Activated CD4-positive, alpha-beta T cell treated with anti-CD3 and anti-CD28 coated beads for 36 hours (primary cell): ENCODE data around the gene RHBG. TPM values are rescaled to one million over a fixed set of nuclear protein-coding genes. Genes with fewer than 3 reads are reported as not detected.

Experiments
- ATAC-seq: fragments of 200-7000 bp; cut with Tn5 transposase; one replicate; pipeline ENCODE4 v1.10.0; 2021; ENCODE audit warnings: mild to moderate bottlenecking, moderate library complexity
- CTCF ChIA-PET: fragments of 350-600 bp; sonication (Branson Sonifier 250); formaldehyde crosslinking; loops from one replicate; lab custom pipeline; 2021; ENCODE audit warnings: antibody characterized with exemption; lab: Charles Lee
- POLR2A ChIA-PET: fragments of 350-600 bp; sonication (Branson Sonifier 250); formaldehyde crosslinking; loops from one replicate; lab custom pipeline; 2021; ENCODE audit warnings: antibody characterized with exemption, inconsistent platforms; lab: Charles Lee
- DNase-seq: peaks from one replicate; pipeline ENCODE4 v3.0.0-alpha.2; 2020
- H3K27ac Mint-ChIP-seq: one replicate; pipeline ENCODE4 v1.8.0; 2021; ENCODE audit warnings: mixed read lengths
- H3K27me3 Mint-ChIP-seq: one replicate; pipeline ENCODE4 v1.8.0; 2021; ENCODE audit warnings: mixed read lengths
- H3K36me3 Mint-ChIP-seq: one replicate; pipeline ENCODE4 v1.8.0; 2021; ENCODE audit warnings: low read depth, mixed read lengths
- H3K4me1 Mint-ChIP-seq: one replicate; pipeline ENCODE4 v1.8.0; 2021; ENCODE audit warnings: mixed read lengths
- H3K4me3 Mint-ChIP-seq: one replicate; pipeline ENCODE4 v1.8.0; 2021; ENCODE audit warnings: mild to moderate bottlenecking, moderate library complexity, mixed read lengths
- H3K9me3 Mint-ChIP-seq: one replicate; pipeline ENCODE4 v1.8.0; 2021; ENCODE audit warnings: low read depth, mixed read lengths
- intact Hi-C, 2 experiments: fragments of 100-400 bp; cut with DNase I in 1 of 2; cut with micrococcal nuclease in 1 of 2; formaldehyde crosslinking; loops; one replicate each; pipeline versions ENCODE4 v1.14.2 to v1.15.1; 2022 to 2024; cut with DNase I, micrococcal nuclease
- total RNA-seq, 2 experiments: library from RNA; stranded (reverse); gene quantifications; one replicate each; pipeline ENCODE4 v1.2.3, GENCODE V29; 2021

RHBG gene
- total RNA-seq, 2 experiments from 2014 or later: not detected

GRCh38 chr1:156424806-156425432 lies 55.9 kb downstream of the RHBG start:
- intact Hi-C loops: no loop called here
- no peaks in the 10 kb centered on the region for H3K36me3 Mint-ChIP-seq
- no peak overlapping the region for H3K27ac Mint-ChIP-seq
- no peak for ATAC-seq
- peaks cover 16% of the 10 kb centered on the region for H3K4me1 Mint-ChIP-seq
- CTCF ChIA-PET: interaction anchor here (0.7 to 4.6 kb wide), 2 partner anchors 17 to 39 kb away, joined by 5 to 28 read pairs; no protein-coding TSS in a partner anchor
- DNase-seq: no peak
- H3K27me3 Mint-ChIP-seq: peaks cover 82% of the 10 kb centered on the region
- H3K9me3 Mint-ChIP-seq: no peaks in the 10 kb centered on the region
- POLR2A ChIA-PET: no interaction called here
- no peak overlapping the region for H3K4me3 Mint-ChIP-seq

GRCh38 chr1:156425943-156426342 lies 56.9 kb downstream of the RHBG start:
- Mint-ChIP-seq H3K27me3 (peaks cover 81% of the 10 kb centered on the region), H3K4me3 (no peak overlapping the region), H3K36me3 (no peaks in the 10 kb centered on the region), H3K27ac (no peak overlapping the region), H3K4me1 (peaks cover 8% of the 10 kb centered on the region), H3K9me3 (no peaks in the 10 kb centered on the region)
- intact Hi-C loops: no loop called here
- DNase-seq: no peak
- CTCF ChIA-PET: interaction anchor here (0.6 to 4.6 kb wide), 2 partner anchors 40 to 57 kb away, joined by 3 to 28 read pairs; no protein-coding TSS in a partner anchor
- POLR2A ChIA-PET: no interaction called here
- ATAC-seq: no peak

GRCh38 chr1:156427957-156428356 lies 58.9 kb downstream of the RHBG start:
- Mint-ChIP-seq H3K27ac (no peak overlapping the region), H3K9me3 (no peaks in the 10 kb centered on the region), H3K4me3 (no peak overlapping the region), H3K27me3 (peaks cover 85% of the 10 kb centered on the region), H3K36me3 (no peaks in the 10 kb centered on the region), H3K4me1 (peaks cover 3% of the 10 kb centered on the region)
- ChIA-PET POLR2A (no interaction called here), CTCF (interaction anchor here (0.8 to 1.8 kb wide), 4 partner anchors 8 to 180 kb away, joined by 3 to 12 read pairs (median 4); no protein-coding TSS in a partner anchor)
- ATAC-seq (no peak), DNase-seq (no peak)
- intact Hi-C loops: no loop called here

DNA sequence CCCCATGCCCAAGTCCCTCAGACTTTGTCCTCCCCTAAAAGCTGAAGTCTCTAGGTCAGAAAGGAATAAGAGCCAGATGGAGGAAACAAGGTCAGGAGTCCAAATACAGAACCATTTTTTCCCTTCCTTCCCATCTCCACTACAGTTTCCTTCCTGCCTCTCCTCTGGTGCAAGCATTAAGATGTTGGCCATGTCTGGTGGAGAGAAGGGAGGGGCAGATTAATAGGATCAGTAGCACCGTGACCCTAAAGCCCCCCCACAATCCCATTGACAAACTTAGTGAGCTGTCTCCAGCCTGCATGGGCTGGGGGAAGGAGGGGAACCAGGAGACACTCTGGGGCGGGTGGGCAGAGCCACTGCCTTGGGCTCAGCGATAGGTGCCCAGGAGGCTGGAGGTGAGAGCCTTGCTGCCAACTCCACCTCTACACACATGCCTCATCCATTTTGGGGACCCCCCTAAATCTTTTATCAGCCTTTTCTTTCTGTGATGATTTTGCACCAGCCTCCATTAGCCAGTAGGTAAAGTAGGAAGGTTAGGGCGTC lies 59.8 kb downstream of the RHBG start:
- Mint-ChIP-seq H3K27ac (no peak overlapping the region), H3K36me3 (no peaks in the 10 kb centered on the region), H3K27me3 (peaks cover 85% of the 10 kb centered on the region), H3K9me3 (no peaks in the 10 kb centered on the region), H3K4me1 (peaks cover 11% of the 10 kb centered on the region), H3K4me3 (no peak overlapping the region)
- ChIA-PET CTCF (interaction anchor here (0.6 to 6.8 kb wide), 5 partner anchors 9 to 1362 kb away, joined by 3 to 61 read pairs (median 4); no protein-coding TSS in a partner anchor), POLR2A (no interaction called here)
- no peak for ATAC-seq
- DNase-seq: no peak
- intact Hi-C loops: no loop called here

GRCh38 chr1:156429313-156430060 lies 60.5 kb downstream of the RHBG start:
- H3K9me3 Mint-ChIP-seq: no peaks in the 10 kb centered on the region
- H3K36me3 Mint-ChIP-seq: no peaks in the 10 kb centered on the region
- no peak overlapping the region for H3K27ac Mint-ChIP-seq
- intact Hi-C loops: no loop called here
- H3K27me3 Mint-ChIP-seq: peaks cover 85% of the 10 kb centered on the region
- no peak overlapping the region for H3K4me3 Mint-ChIP-seq
- DNase-seq: no peak
- no peak for ATAC-seq
- ChIA-PET POLR2A (no interaction called here), CTCF (interaction anchor here (0.6 to 6.8 kb wide), 5 partner anchors 16 to 1363 kb away, joined by 3 to 61 read pairs (median 4); no protein-coding TSS in a partner anchor)
- H3K4me1 Mint-ChIP-seq: peaks cover 12% of the 10 kb centered on the region

- Mint-ChIP-seq H3K27me3 (peaks cover 87% of the 10 kb centered on the region), H3K36me3 (no peaks in the 10 kb centered on the region), H3K4me3 (no peak overlapping the region), H3K4me1 (peaks cover 15% of the 10 kb centered on the region), H3K9me3 (no peaks in the 10 kb centered on the region), H3K27ac (no peak overlapping the region)
- CTCF ChIA-PET: interaction anchor here (0.6 to 6.8 kb wide), 3 partner anchors 17 to 1857 kb away, joined by 3 to 61 read pairs (median 4); no protein-coding TSS in a partner anchor
- ATAC-seq: no peak
- intact Hi-C loops: no loop called here
- POLR2A ChIA-PET: interaction anchor here (0.6 kb wide), 1 partner anchor 809 kb away, joined by 4 read pairs; no protein-coding TSS in a partner anchor
- no peak for DNase-seq
These were observed 61.3 kb downstream of the RHBG start for GRCh38 chr1:156430303-156430702.

- Mint-ChIP-seq H3K4me1 (peaks cover 17% of the 10 kb centered on the region), H3K4me3 (no peak overlapping the region), H3K27me3 (peaks cover 89% of the 10 kb centered on the region), H3K36me3 (no peaks in the 10 kb centered on the region), H3K9me3 (no peaks in the 10 kb centered on the region), H3K27ac (no peak overlapping the region)
- DNase-seq: no peak
- intact Hi-C loops: no loop called here
- ChIA-PET POLR2A (interaction anchor here (0.6 kb wide), 1 partner anchor 809 kb away, joined by 4 read pairs; no protein-coding TSS in a partner anchor), CTCF (interaction anchor here (0.6 to 6.8 kb wide), 3 partner anchors 46 to 197 kb away, joined by 3 to 61 read pairs (median 6); no protein-coding TSS in a partner anchor)
- no peak for ATAC-seq
These were observed 61.9 kb downstream of the RHBG start for GRCh38 chr1:156430866-156431265.

- DNase-seq: no peak
- Mint-ChIP-seq H3K4me1 (peaks cover 18% of the 10 kb centered on the region), H3K27me3 (peaks cover 85% of the 10 kb centered on the region), H3K27ac (no peak overlapping the region), H3K4me3 (no peak overlapping the region), H3K36me3 (no peaks in the 10 kb centered on the region), H3K9me3 (no peaks in the 10 kb centered on the region)
- POLR2A ChIA-PET: no interaction called here
- intact Hi-C loops: no loop called here
- ATAC-seq: no peak
- CTCF ChIA-PET: interaction anchor here (0.6 to 6.8 kb wide), 6 partner anchors 9 to 196 kb away, joined by 3 to 61 read pairs (median 6); no protein-coding TSS in a partner anchor
These were observed 62.4 kb downstream of the RHBG start for GRCh38 chr1:156431366-156431765.

- POLR2A ChIA-PET: interaction anchor here (1.1 kb wide), 1 partner anchor 9 kb away, joined by 3 read pairs; no protein-coding TSS in a partner anchor
- ATAC-seq: no peak
- H3K27ac Mint-ChIP-seq: no peak overlapping the region
- H3K9me3 Mint-ChIP-seq: no peaks in the 10 kb centered on the region
- no peak overlapping the region for H3K4me3 Mint-ChIP-seq
- CTCF ChIA-PET: interaction anchor here (0.5 to 6.8 kb wide), 9 partner anchors 8 to 648 kb away, joined by 3 to 61 read pairs (median 5); no protein-coding TSS in a partner anchor
- peaks cover 22% of the 10 kb centered on the region for H3K4me1 Mint-ChIP-seq
- DNase-seq: no peak
- intact Hi-C loops: no loop called here
- H3K36me3 Mint-ChIP-seq: no peaks in the 10 kb centered on the region
- peaks cover 86% of the 10 kb centered on the region for H3K27me3 Mint-ChIP-seq
These were observed 63.0 kb downstream of the RHBG start for GRCh38 chr1:156431769-156432668.

DNA sequence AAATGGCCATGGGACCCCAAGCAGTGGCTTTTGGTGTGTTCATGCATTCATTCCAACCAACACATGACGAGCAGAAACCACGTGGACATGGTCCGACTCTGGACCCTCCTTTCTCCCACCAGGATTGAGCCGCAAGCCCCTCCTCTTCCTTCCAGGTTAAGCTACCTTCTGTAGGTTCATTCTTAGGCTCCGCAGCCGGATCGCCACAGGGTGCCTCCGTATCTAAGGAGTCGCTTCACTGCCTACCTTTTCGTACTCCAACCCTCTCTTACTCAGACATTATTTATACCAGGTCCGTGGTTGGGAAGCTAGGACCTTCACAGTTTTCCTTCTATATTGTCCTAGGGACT lies 63.6 kb downstream of the RHBG start:
- ChIA-PET CTCF (interaction anchor here (0.6 to 6.8 kb wide), 8 partner anchors 9 to 56 kb away, joined by 3 to 61 read pairs (median 5); no protein-coding TSS in a partner anchor), POLR2A (interaction anchor here (1.1 kb wide), 1 partner anchor 10 kb away, joined by 3 read pairs; no protein-coding TSS in a partner anchor)
- ATAC-seq: no peak
- Mint-ChIP-seq H3K4me3 (no peak overlapping the region), H3K27me3 (peaks cover 86% of the 10 kb centered on the region), H3K27ac (no peak overlapping the region), H3K9me3 (no peaks in the 10 kb centered on the region), H3K36me3 (no peaks in the 10 kb centered on the region), H3K4me1 (peaks cover 26% of the 10 kb centered on the region)
- DNase-seq: no peak
- intact Hi-C loops: loop anchor here in 1 of 2 experiments (1.0 kb wide), 1 partner anchor 11 kb away; no protein-coding TSS in a partner anchor
